Suprapubic skin (tissue), 4 donors: ENCODE results near the gene RAMP2. TPM values are rescaled to one million over a fixed set of nuclear protein-coding genes. Genes with fewer than 3 reads are reported as not detected.
A peak's percentile ranks its signal among the peaks of the same experiment; 100 is the strongest.

Experiments
- DNase-seq, 2 donors: peaks; one replicate each; pipeline ENCODE4 v3.0.0-alpha.2; 2019; ENCODE audit warnings: low spot score in 2 of 2
- H3K27ac ChIP-seq: fragments of 200-600 bp; sonication (generic); one replicate; pipeline ENCODE4 v1.5.1; 2019
- H3K27me3 ChIP-seq: fragments of 200-600 bp; sonication (generic); one replicate; pipeline ENCODE4 v1.5.1; 2019
- H3K36me3 ChIP-seq: fragments of 200-600 bp; sonication (generic); one replicate; pipeline ENCODE4 v1.5.1; 2019
- H3K4me1 ChIP-seq: fragments of 200-600 bp; sonication (generic); one replicate; pipeline ENCODE4 v1.5.1; 2019
- H3K4me3 ChIP-seq: fragments of 200-600 bp; sonication (generic); one replicate; pipeline ENCODE4 v1.5.1; 2019; ENCODE audit warnings: mild to moderate bottlenecking
- H3K9me3 ChIP-seq: fragments of 200-600 bp; sonication (generic); one replicate; pipeline ENCODE4 v1.5.1; 2019
- EP300 ChIP-seq: sonication (generic); formaldehyde crosslinking; IDR thresholded peaks from one replicate; pipeline ENCODE4 v1.6.1; 2017; ENCODE audit warnings: antibody characterized with exemption
- POLR2A ChIP-seq, 2 donors: fragments of 450-650 bp; IDR thresholded peaks; one replicate each; pipeline ENCODE4 v1.6.1; 2017; ENCODE audit warnings: antibody characterized with exemption in 2 of 2, mild to moderate bottlenecking in 2 of 2, moderate library complexity in 2 of 2
- POLR2AphosphoS5 ChIP-seq, 3 donors: sonication (generic); formaldehyde crosslinking; IDR thresholded peaks; one replicate each; pipeline ENCODE4 v1.6.1; 2017; ENCODE audit warnings: antibody characterized with exemption in 3 of 3
- WGBS: methylation state at CpG from one replicate; pipeline ENCODE4 v1.1.5; 2018; 5-methylcytosine and 5-hydroxymethylcytosine counted together
- total RNA-seq, 4 donors: library from RNA; depleted of rRNA; stranded (reverse); fragments of >200 nt; gene quantifications; one replicate each; pipeline ENCODE4 v1.1.0, GENCODE V29; 2016
- TF ChIP-seq, protein P1 (sequence below), 2 donors: fragments of 200-600 bp in 1 of 2; fragments of 450-650 bp in 1 of 2; sonication (generic) in 1 of 2; IDR thresholded peaks; one replicate each; pipeline ENCODE4 v1.5.1; 2016 to 2019; ENCODE audit warnings: antibody characterized with exemption in 2 of 2, mild to moderate bottlenecking in 1 of 2, moderate library complexity in 1 of 2

Gene RAMP2
- total RNA-seq, 4 donors from 2014 or later = 5.2 to 21.8 (median 14.7) TPM

DNA sequence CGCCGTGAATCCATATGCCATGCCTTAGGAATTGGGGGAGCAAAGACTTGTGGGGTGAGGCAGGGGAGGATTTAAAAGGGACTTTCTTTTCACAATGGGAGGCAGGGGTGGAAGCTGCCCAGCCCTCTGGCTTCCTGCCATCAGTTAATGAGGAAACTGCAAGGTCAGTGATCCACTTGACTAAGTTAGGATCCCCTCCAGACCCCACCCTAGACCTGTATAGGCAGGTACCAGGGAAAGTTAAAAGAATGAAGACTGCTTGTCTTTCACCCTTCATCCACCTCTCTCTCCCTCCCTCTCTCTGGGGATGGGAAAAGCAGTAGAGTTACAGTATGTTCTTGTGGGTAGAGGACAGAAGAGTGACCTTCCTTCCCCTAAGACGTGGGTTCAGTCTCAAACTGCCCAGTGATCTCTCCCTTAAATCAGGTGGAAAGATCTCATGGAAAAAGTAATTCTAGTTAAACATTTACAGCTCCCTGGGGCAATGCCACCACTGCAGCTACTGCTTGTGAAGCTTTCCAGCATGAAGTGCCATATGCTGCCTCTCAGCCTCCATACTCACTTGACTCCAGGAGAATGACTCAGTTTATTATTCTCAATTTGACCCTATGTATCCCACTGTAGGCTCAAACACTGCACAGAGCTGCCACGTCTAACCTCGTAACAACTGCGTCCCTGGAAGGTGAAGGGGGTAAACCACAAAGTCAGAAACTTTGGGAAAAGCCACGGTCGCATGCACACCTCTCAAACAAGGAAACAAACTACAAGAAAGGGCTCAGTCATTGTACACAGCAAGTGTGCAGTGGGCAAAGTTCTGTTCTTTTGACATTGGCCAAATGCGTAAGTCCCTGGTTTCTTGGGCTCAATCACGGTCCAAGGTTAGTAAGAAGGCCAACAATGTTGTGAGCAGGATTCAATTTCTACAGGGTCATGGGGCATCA, 36.3 kb downstream of the RAMP2 start:
- Histone ChIP-seq H3K4me1 (peaks cover 29% of the 10 kb centered on the region), H3K27ac (no peak overlapping the region), H3K9me3 (no peaks in the 10 kb centered on the region), H3K27me3 (no peaks in the 10 kb centered on the region), H3K4me3 (peak overlapping the region; percentile 77), H3K36me3 (peaks cover 11% of the 10 kb centered on the region)
- 77% methylated on average over 10 of the region's 10 CpGs for WGBS
- no peak for TF ChIP-seq POLR2A (IDR thresholded peaks at IDR 0.05)
- no peak for TF ChIP-seq POLR2AphosphoS5 (IDR thresholded peaks at IDR 0.05)
- TF ChIP-seq, protein P1, sequence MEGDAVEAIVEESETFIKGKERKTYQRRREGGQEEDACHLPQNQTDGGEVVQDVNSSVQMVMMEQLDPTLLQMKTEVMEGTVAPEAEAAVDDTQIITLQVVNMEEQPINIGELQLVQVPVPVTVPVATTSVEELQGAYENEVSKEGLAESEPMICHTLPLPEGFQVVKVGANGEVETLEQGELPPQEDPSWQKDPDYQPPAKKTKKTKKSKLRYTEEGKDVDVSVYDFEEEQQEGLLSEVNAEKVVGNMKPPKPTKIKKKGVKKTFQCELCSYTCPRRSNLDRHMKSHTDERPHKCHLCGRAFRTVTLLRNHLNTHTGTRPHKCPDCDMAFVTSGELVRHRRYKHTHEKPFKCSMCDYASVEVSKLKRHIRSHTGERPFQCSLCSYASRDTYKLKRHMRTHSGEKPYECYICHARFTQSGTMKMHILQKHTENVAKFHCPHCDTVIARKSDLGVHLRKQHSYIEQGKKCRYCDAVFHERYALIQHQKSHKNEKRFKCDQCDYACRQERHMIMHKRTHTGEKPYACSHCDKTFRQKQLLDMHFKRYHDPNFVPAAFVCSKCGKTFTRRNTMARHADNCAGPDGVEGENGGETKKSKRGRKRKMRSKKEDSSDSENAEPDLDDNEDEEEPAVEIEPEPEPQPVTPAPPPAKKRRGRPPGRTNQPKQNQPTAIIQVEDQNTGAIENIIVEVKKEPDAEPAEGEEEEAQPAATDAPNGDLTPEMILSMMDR (IDR thresholded peaks at IDR 0.05) = no peak
- no peak for TF ChIP-seq EP300
- no peak for DNase-seq

DNA sequence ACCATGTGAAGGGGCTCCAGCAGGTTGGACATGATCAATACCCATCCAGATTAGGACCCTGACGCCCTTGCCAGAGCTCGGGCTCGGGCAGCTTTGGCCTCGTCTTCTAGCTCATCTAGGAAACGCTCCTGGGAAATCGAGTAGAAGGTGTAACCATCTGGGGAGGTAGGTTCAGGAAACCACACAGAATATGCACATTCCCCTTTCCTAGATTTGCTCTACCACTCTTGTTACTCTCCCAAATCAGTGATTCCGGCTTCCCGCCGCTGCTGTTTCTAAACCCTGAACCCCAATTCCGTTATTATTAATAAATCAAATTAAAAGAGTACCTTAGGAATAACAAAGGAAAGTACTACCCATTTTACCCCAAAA, 37.0 kb downstream of the RAMP2 start:
- DNase-seq = no peak
- H3K4me3 ChIP-seq = peak overlapping the region; percentile 77
- H3K36me3 ChIP-seq = peaks cover 11% of the 10 kb centered on the region
- H3K27ac ChIP-seq = peak overlapping the region; percentile 70
- TF ChIP-seq, protein P1 (IDR thresholded peaks at IDR 0.05) = no peak
- TF ChIP-seq POLR2A (IDR thresholded peaks at IDR 0.05) = no peak
- TF ChIP-seq POLR2AphosphoS5 (IDR thresholded peaks at IDR 0.05) = no peak
- TF ChIP-seq EP300 = no peak
- no peaks in the 10 kb centered on the region for H3K9me3 ChIP-seq
- 15% methylated on average over 10 of the region's 10 CpGs for WGBS
- H3K4me1 ChIP-seq = peaks cover 29% of the 10 kb centered on the region
- no peaks in the 10 kb centered on the region for H3K27me3 ChIP-seq

DNA sequence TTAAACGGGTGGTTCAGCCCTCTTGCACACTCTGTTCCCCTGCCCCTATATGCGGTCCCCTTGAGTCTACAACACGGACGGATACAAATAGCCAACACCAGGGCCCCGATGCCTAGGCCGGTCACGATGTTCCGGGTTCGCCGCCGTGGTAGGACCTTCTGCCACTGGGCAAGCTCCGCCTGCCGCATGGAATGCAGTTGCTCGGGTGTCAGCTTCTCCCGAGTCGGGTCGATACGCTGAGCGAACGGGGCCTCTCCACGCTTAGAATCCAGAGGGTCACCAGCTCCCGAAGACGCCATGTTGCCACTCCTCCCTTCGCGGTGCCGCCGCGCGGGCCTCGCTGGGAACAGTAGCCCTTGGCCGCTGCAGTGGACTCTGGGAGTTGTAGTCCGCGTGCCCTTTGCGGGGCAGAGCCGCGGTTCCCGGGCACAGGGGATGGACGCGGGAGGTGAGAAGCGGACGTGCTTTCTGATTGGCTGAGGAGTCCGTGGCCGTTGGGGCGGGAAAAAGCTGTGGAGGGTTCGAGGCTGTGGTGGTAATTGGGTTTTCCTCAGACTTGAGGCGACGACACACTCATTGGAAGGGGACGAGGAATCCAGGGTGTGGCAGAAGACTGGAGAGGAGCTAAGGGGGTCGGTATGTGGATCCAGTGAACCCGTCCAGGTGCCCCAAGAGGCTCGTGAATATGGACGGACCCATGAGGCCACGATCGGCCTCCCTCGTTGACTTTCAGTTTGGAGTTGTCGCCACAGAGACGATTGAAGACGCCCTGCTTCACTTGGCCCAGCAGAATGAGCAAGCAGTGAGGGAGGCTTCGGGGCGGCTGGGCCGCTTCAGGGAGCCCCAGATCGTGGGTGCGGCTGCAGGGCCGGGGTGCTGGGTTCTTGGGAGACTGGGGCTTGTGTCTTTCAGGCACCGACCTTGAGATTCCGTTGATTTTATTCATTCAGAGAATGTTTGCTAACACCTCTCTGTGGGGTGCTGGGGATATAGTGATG, 37.7 kb downstream of the RAMP2 start, which contains the start of the genes CNTD1 and COA3:
CNTD1 (plus strand) TSS at position 479 of the 998 bp plus-strand sequence; CDS start at position 686, 207 bp downstream.
COA3 (minus strand) TSS at position 322 of the 998 bp plus-strand sequence; CDS start at position 299, 23 bp downstream.
- 33% methylated on average over 51 of the region's 66 CpGs for WGBS
- peak; percentile 90 for DNase-seq
- Histone ChIP-seq H3K36me3 (peaks cover 11% of the 10 kb centered on the region), H3K9me3 (no peaks in the 10 kb centered on the region), H3K27ac (peak within 1 kb of the TSS; percentile 70), H3K4me1 (peaks cover 29% of the 10 kb centered on the region), H3K27me3 (no peaks in the 10 kb centered on the region), H3K4me3 (peak within 1 kb of the TSS; percentile 77)
- TF ChIP-seq, protein P1 (IDR thresholded peaks at IDR 0.05) = no peak
- TF ChIP-seq EP300 (no peak), POLR2A (IDR thresholded peaks at IDR 0.05) (no peak), POLR2AphosphoS5 (IDR thresholded peaks at IDR 0.05) (no peak)

DNA sequence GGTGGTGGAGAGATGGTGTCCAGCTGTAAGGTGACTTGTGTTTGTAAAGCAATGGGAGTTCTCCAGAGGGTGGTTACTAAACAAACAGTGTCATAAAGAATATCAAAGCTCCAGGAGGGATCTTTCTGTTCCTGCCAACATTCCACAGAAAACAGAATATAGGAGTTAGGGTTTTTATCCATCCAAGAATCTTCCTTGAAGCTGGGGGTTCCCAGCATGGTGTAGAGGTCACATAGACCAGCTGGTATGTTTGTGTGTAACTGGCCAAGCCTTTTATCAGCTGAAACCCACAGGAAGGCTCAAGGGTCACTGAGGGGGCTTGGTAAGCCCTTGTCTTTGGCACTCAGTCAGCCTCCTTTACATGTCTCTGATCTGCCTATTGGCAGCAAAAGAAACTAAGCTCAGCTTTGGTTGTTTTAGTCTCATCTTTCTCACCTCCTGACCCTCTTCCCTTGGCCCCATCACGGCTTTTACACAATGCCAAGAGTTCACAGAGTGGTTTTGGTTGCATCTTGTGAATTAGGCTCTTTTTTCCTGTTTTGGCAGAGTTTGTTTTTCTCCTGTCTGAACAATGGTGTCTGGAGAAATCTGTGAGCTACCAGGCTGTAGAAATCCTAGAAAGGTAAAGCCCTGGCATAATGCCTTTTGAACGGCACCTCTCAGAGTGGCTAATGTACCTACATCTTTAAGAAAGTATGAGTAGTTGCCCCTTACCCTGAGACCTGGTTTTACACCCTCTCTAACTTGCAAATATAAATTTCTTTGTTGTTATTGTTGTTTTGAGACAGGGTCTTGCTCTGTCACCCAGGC, 42.3 kb downstream of the RAMP2 start:
- WGBS = 65% methylated on average over 2 of the region's 2 CpGs
- Histone ChIP-seq H3K36me3 (no peaks in the 10 kb centered on the region), H3K4me1 (peaks cover 5% of the 10 kb centered on the region), H3K9me3 (no peaks in the 10 kb centered on the region), H3K27ac (no peak overlapping the region), H3K4me3 (no peak overlapping the region), H3K27me3 (no peaks in the 10 kb centered on the region)
- DNase-seq = no peak
- TF ChIP-seq POLR2AphosphoS5 (IDR thresholded peaks at IDR 0.05) = no peak
- TF ChIP-seq, protein P1 (IDR thresholded peaks at IDR 0.05) = no peak
- TF ChIP-seq POLR2A (IDR thresholded peaks at IDR 0.05) = no peak
- no peak for TF ChIP-seq EP300
